Measurements from ENCODE around the gene FAM81A.

- TF ChIP-seq, protein P1, sequence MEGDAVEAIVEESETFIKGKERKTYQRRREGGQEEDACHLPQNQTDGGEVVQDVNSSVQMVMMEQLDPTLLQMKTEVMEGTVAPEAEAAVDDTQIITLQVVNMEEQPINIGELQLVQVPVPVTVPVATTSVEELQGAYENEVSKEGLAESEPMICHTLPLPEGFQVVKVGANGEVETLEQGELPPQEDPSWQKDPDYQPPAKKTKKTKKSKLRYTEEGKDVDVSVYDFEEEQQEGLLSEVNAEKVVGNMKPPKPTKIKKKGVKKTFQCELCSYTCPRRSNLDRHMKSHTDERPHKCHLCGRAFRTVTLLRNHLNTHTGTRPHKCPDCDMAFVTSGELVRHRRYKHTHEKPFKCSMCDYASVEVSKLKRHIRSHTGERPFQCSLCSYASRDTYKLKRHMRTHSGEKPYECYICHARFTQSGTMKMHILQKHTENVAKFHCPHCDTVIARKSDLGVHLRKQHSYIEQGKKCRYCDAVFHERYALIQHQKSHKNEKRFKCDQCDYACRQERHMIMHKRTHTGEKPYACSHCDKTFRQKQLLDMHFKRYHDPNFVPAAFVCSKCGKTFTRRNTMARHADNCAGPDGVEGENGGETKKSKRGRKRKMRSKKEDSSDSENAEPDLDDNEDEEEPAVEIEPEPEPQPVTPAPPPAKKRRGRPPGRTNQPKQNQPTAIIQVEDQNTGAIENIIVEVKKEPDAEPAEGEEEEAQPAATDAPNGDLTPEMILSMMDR (IDR thresholded peaks at IDR 0.05): no peak
- no peak for TF ChIP-seq EZH2 (IDR thresholded peaks at IDR 0.05)
These were observed 127.3 kb downstream of the FAM81A start for GRCh38 chr15:59565299-59565698.
